ENCODE measurements around the gene TUT1. TPM values are rescaled to one million over a fixed set of nuclear protein-coding genes. Genes with fewer than 3 reads are reported as not detected.
"Not testable (repeated sequence)": the region's sequence is repeated elsewhere in the genome, so short reads cannot be mapped to it uniquely, and the experiment has no call there.

TUT1 gene
- total RNA-seq = 13.8 and 15.1 TPM in 2 replicates

DNA sequence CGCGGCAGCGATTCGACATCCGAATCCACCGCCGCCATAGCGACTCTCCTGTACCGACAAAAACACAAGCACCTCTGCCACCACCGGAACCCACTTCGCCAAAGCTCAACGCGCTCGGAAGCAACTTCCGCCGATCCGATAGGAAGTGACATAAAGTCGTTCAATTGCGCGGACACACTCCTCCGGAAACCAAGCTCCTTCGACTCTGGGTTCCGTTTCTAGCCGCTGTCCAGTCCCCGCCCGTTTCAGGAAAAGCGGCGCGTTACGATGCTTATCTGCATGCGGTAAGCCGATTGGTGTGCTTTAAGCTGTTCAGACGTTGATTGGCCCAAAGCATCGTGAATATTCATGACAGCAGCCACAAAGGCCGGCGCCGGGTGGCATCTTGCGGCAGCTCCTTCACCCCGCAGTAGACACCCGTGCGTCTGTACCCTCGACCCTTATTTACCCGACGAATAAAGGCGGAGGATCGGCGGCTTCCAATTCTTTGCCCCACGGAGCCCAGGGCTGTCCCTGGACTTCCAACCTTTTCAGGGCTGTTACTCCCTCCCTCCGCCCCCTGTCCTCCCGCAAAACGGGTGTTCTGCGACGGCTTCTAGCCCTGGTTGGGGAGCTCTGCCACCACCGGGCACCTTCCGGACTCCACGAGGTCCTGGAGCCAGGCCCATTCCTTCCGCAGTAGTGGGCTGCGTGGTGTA, at the start of gene TUT1:
TSS of gene TUT1 (minus strand) at position 76 of the 698 bp plus-strand sequence. CDS start at position 38, 38 bp downstream.
- peak; percentile 100 for DNase-seq

- DNase-seq = no peak
Observed at GRCh38 chr11:62632492-62632891, 41.2 kb upstream of the TUT1 start.

DNA sequence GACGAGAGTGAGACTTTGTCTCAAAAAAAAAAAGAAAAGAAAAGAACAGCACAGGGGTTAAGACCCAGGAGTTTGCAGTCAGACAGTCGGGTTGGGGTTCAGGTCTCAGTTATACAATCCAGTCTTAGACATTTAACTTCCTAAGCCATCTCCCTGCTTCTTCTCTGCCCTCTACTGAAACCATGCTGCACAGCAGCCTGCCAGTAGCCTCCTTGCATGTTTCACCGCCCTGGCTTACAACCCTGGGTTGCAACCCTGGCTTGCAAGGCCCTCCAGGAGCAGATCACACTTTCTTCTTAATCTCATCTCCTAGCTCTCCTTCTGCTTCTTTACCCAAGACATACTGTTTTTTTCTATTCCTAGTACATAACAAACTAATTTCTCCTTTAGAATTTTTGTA, 36.4 kb upstream of the TUT1 start:
- DNase-seq = peak; percentile 40

GRCh38 chr11:62622476-62623089, 31.3 kb upstream of the TUT1 start:
- DNase-seq = peak; percentile 51

GRCh38 chr11:62621567-62622470, 30.5 kb upstream of the TUT1 start, which contains the start of gene B3GAT3:
Gene B3GAT3, minus strand, starts transcription at chr11:62621986. Its CDS starts 39 bp downstream, at chr11:62621947.
- peak; percentile 98 for DNase-seq

GRCh38 chr11:62621027-62621566, 29.8 kb upstream of the TUT1 start:
- DNase-seq = no peak

GRCh38 chr11:62616957-62617356, 25.6 kb upstream of the TUT1 start:
- not testable (repeated sequence) for DNase-seq

DNA sequence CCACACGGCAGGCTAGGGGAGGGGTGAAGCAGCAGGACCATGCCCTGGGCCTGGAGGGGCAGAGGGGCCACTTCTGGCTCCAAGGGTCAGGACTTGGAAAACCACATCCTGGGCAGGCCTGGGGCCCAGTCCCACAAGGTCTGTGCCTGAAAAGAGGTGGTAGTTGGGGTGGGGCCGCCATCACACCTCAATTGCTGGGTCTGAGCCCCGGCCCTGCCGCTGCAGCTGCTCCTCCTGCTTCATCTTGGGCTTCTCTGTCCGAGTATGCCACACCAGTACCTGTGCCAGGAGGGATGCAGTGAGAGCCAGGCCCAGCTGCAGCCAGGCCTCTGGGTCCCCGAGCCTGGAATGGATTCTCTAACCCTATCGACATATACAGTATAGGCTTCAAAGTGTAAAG, 24.2 kb upstream of the TUT1 start:
- DNase-seq = no peak

DNA sequence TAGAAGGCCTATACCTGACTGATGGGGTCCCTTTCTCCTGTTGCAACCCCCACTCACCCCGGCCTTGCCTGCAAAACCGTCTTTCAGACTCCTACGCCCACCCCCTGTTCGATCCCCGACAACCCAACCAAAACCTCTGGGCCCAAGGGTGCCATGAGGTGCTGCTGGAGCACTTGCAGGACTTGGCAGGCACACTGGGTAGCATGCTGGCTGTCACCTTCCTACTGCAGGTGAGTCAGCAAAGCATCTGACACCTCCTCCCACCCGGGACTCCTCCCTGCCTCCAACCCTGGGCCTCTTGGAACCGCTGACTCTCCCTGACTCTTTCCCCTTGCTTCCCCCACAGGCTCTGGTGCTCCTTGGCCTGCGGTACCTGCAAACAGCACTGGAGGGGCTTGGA, 23.0 kb upstream of the TUT1 start:
- DNase-seq = no peak

DNA sequence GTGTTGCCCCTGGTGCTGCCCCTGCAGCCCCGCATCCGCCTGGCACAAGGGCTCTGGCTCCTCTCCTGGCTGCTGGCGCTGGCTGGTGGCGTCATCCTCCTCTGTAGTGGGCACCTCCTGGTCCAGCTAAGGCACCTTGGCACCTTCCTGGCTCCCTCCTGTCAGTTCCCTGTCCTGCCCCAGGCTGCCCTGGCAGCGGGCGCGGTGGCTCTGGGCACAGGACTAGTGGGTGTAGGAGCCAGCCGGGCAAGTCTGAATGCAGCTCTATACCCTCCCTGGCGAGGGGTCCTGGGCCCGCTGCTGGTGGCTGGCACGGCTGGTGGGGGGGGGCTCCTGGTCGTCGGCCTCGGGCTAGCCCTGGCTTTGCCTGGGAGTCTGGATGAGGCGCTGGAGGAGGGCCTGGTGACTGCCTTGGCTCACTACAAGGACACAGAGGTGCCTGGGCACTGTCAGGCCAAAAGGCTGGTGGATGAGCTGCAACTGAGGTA, 22.0 kb upstream of the TUT1 start:
- no peak for DNase-seq

DNA sequence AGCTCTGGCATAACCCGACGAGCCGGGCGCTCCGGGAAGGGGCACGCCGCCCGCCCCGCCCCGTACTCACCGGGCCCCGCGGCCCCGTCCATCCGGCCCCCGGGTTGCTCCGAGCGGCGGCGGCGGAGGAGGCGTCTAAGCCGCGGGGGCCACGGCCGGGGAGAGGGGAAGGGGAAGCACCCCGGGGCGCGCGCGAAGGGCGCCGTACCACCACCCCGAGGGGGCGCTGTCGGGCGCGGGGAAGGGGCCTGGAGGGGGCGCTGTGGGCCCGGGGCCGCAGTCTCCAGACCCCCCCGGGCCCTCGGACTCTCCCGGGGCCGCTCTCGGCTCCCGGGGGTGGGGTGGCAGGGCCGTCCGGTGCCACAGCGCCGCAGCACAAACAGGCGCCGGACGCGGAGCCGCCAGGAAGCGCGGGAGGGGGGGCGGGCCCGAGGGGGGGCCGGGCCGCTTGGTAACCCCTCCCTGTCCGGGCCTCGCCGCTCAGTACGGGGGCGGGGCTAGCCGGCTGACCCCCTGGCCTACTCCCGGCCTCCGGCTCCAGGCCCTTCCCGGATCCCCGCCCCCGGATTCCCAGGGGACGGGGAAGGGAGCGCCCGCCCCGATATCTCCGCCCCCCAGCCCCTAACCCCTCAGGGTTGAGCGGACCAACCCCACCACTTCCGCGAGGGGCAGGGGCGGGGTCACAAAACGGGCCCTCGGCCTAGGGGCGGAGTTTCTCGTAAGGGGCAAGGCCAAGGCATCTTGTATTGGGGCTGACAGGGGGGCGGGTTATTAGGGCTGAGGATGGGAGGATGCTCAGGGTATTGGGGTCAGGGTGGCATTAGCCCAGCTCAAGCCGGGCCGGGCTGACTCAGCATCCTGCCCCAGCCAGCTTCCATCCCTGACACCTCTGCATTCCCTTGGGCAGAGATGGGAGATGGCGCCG, 21.3 kb upstream of the TUT1 start, which contains the start of the genes EML3 and ROM1:
TSS of gene EML3 (minus strand) at position 410 of the 925 bp plus-strand sequence. CDS start at position 92, 318 bp downstream.
TSS of gene ROM1 (plus strand) at position 892 of the 925 bp plus-strand sequence. CDS start at position 917, 25 bp downstream.
- DNase-seq = peak; percentile 85

GRCh38 chr11:62611705-62612365, 20.5 kb upstream of the TUT1 start:
- DNase-seq = peak; percentile 73

GRCh38 chr11:62610814-62611704, 19.7 kb upstream of the TUT1 start:
- DNase-seq = no peak

- no peak for DNase-seq
Observed at GRCh38 chr11:62610403-62610802, 19.1 kb upstream of the TUT1 start.

- DNase-seq = no peak
Observed at GRCh38 chr11:62608776-62609175, 17.5 kb upstream of the TUT1 start.

- DNase-seq = no peak
Observed at GRCh38 chr11:62607714-62608113, 16.4 kb upstream of the TUT1 start.

DNA sequence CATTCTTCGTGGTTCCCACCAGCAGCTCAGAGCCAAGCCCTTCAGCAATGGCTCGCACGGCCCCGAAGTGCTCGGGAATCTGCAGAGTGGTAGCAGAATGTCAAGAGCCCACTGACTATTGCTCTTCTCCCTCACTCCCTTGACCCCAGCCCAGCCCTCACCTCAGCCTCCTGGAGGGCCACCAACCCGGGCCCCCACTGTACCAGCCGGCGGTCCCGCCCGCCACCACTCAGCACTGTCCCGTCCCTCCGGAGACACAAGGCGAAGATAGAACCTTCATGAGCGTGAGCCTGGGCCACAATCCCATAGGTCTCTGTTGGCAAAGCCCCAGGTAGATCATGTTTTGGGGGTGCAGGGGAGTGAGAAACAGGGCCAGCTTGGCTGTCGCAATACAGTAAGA, 14.6 kb upstream of the TUT1 start:
- DNase-seq = no peak

DNA sequence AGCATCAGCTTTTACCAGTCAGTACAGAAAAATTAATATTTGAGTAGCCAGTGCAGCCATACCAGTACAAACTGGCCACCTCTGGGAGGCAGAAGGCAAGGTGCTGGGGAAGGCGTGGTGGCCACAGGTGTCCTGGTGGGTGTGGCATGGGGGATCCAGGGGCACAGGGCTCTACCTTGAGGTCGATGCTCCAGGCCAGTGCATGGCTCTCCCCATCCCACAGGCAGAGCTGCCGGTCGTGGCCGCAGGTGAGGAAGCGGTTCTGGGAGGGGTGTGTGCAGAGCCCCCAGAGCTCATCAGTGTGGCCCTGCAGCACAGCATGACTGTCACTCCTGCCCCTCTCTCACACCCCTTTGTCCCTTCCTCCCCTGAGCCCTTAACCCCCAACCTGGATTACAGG, 14.1 kb upstream of the TUT1 start:
- no peak for DNase-seq

GRCh38 chr11:62604460-62605120, 13.3 kb upstream of the TUT1 start:
- no peak for DNase-seq

Data from dermis blood vessel endothelial cell (primary cell).